Naive B cell (primary cell): Measurements from ENCODE around the gene CSTB. TPM values are rescaled to one million over a fixed set of nuclear protein-coding genes. Genes with fewer than 3 reads are reported as not detected.

ENCODE experiments used
- ATAC-seq, 2 donors: fragments of 150-1000 bp; cut with Tn5 transposase; 2 replicates each; pipeline ENCODE4 v1.10.0; 2021; ENCODE audit warnings: low read depth in 2 of 2, mild to moderate bottlenecking in 2 of 2, moderate library complexity in 2 of 2
- DNase-seq: peaks from one replicate; pipeline ENCODE4 v3.0.0; 2022
- H3K27ac Mint-ChIP-seq, 6 donors: one replicate each; pipeline ENCODE4 v1.8.0; 2020 to 2022; ENCODE audit warnings: mild to moderate bottlenecking in 6 of 6, mixed read lengths in 6 of 6, moderate library complexity in 5 of 6, inconsistent platforms in 2 of 6
- H3K27me3 Mint-ChIP-seq, 3 donors: one replicate each; pipeline ENCODE4 v1.8.0; 2021 to 2022; ENCODE audit warnings: mixed read lengths in 3 of 3, mild to moderate bottlenecking in 1 of 3
- H3K36me3 Mint-ChIP-seq, 2 donors: one replicate each; pipeline ENCODE4 v1.8.0; 2020 to 2022; ENCODE audit warnings: mixed read lengths in 2 of 2, inconsistent platforms in 1 of 2, mild to moderate bottlenecking in 1 of 2
- H3K4me1 Mint-ChIP-seq, 3 donors: one replicate each; pipeline ENCODE4 v1.8.0; 2020 to 2022; ENCODE audit warnings: mixed read lengths in 3 of 3, inconsistent platforms in 1 of 3, mild to moderate bottlenecking in 1 of 3, moderate library complexity in 1 of 3
- H3K4me3 Mint-ChIP-seq, 8 donors: one replicate each; pipeline ENCODE4 v1.8.0; 2020 to 2022; ENCODE audit warnings: mild to moderate bottlenecking in 8 of 8, mixed read lengths in 8 of 8, moderate library complexity in 8 of 8, inconsistent platforms in 2 of 8
- H3K9me3 Mint-ChIP-seq, 7 donors: one replicate each; pipeline ENCODE4 v1.8.0; 2020 to 2022; ENCODE audit warnings: mixed read lengths in 7 of 7, mild to moderate bottlenecking in 5 of 7, inconsistent platforms in 2 of 7, moderate library complexity in 1 of 7
- polyA plus RNA-seq, 6 donors: library from polyadenylated mRNA; unstranded; fragments of 300-500 nt; fragmentation: Illumina TruSeq; gene quantifications; one replicate each; pipeline ENCODE4 v1.2.3, GENCODE V29; 2021; ENCODE audit warnings: low read depth in 6 of 6

The CSTB gene
- polyA plus RNA-seq, 6 donors from 2014 or later = 25.1 to 75.7 (median 39.2) TPM

- Mint-ChIP-seq H3K27me3 (no peaks in the 10 kb centered on the region), H3K36me3 (peaks cover 7 to 13% of the 10 kb centered on the region in 2 donors), H3K9me3 (no peaks in the 10 kb centered on the region), H3K27ac (peak overlapping the region in 2 of 6 donors; percentile 26 to 45), H3K4me1 (peaks cover 23 to 36% (median 30%) of the 10 kb centered on the region in 3 donors), H3K4me3 (peak overlapping the region in 6 of 8 donors; percentile 65 to 92 (median 86))
- ATAC-seq = no peak
- DNase-seq = no peak
These were observed 1.8 kb upstream of the CSTB start for GRCh38 chr21:43777953-43778352.

- Mint-ChIP-seq H3K4me1 (peaks cover 30 to 38% (median 36%) of the 10 kb centered on the region in 3 donors), H3K36me3 (peaks cover 7 to 13% of the 10 kb centered on the region in 2 donors), H3K9me3 (peaks cover 0 to 2% (median 0%) of the 10 kb centered on the region in 7 donors), H3K27ac (peak overlapping the region in 2 of 6 donors; percentile 84 to 88), H3K27me3 (no peaks in the 10 kb centered on the region), H3K4me3 (peak overlapping the region; percentile 86 to 94 (median 92))
- no peak for ATAC-seq
- no peak for DNase-seq
These were observed 918 bp downstream of the CSTB start for GRCh38 chr21:43775190-43775589.

- peaks cover 0 to 2% (median 0%) of the 10 kb centered on the region in 7 donors for H3K9me3 Mint-ChIP-seq
- no peak overlapping the region for H3K27ac Mint-ChIP-seq
- DNase-seq (no peak), ATAC-seq (no peak)
- peaks cover 30 to 36% (median 35%) of the 10 kb centered on the region in 3 donors for H3K4me1 Mint-ChIP-seq
- peak overlapping the region in 5 of 8 donors; percentile 43 to 94 (median 91) for H3K4me3 Mint-ChIP-seq
- no peaks in the 10 kb centered on the region for H3K27me3 Mint-ChIP-seq
- peaks cover 7 to 13% of the 10 kb centered on the region in 2 donors for H3K36me3 Mint-ChIP-seq
These were observed 1.9 kb downstream of the CSTB start for GRCh38 chr21:43774163-43774562.

- no peak for DNase-seq
- no peak overlapping the region for H3K27ac Mint-ChIP-seq
- H3K4me1 Mint-ChIP-seq = peaks cover 24 to 26% (median 26%) of the 10 kb centered on the region in 3 donors
- peaks cover 0 to 6% (median 0%) of the 10 kb centered on the region in 3 donors for H3K27me3 Mint-ChIP-seq
- H3K9me3 Mint-ChIP-seq = peaks cover 0 to 2% (median 0%) of the 10 kb centered on the region in 7 donors
- ATAC-seq = no peak
- H3K36me3 Mint-ChIP-seq = peaks cover 7 to 13% of the 10 kb centered on the region in 2 donors
- H3K4me3 Mint-ChIP-seq = peak overlapping the region in 2 of 8 donors; percentile 18 to 44
These were observed 3.7 kb downstream of the CSTB start for GRCh38 chr21:43772425-43772821.

GRCh38 chr21:43771698-43772424, 4.2 kb downstream of the CSTB start:
- Mint-ChIP-seq H3K27ac (peak overlapping the region in 3 of 6 donors; percentile 64 to 84 (median 71)), H3K9me3 (peaks cover 0 to 2% (median 0%) of the 10 kb centered on the region in 7 donors), H3K4me1 (peaks cover 24 to 26% (median 25%) of the 10 kb centered on the region in 3 donors), H3K36me3 (peaks cover 7 to 13% of the 10 kb centered on the region in 2 donors), H3K27me3 (peaks cover 0 to 6% (median 0%) of the 10 kb centered on the region in 3 donors), H3K4me3 (peak overlapping the region in 1 of 8 donors; percentile 64)
- DNase-seq (no peak), ATAC-seq (no peak)

- peaks cover 0 to 2% (median 0%) of the 10 kb centered on the region in 7 donors for H3K9me3 Mint-ChIP-seq
- peak overlapping the region in 2 of 8 donors; percentile 21 to 64 for H3K4me3 Mint-ChIP-seq
- DNase-seq (no peak), ATAC-seq (no peak)
- H3K36me3 Mint-ChIP-seq = peaks cover 7 to 13% of the 10 kb centered on the region in 2 donors
- H3K27me3 Mint-ChIP-seq = peaks cover 0 to 6% (median 0%) of the 10 kb centered on the region in 3 donors
- H3K27ac Mint-ChIP-seq = peak overlapping the region in 2 of 6 donors; percentile 64 to 71
- H3K4me1 Mint-ChIP-seq = peaks cover 23 to 26% (median 24%) of the 10 kb centered on the region in 3 donors
These were observed 4.9 kb downstream of the CSTB start for GRCh38 chr21:43771199-43771675.

- peaks cover 0 to 6% (median 0%) of the 10 kb centered on the region in 3 donors for H3K27me3 Mint-ChIP-seq
- peaks cover 17 to 19% (median 18%) of the 10 kb centered on the region in 3 donors for H3K4me1 Mint-ChIP-seq
- no peak overlapping the region for H3K4me3 Mint-ChIP-seq
- no peak for ATAC-seq
- no peak overlapping the region for H3K27ac Mint-ChIP-seq
- peaks cover 7 to 13% of the 10 kb centered on the region in 2 donors for H3K36me3 Mint-ChIP-seq
- H3K9me3 Mint-ChIP-seq = peaks cover 0 to 2% (median 0%) of the 10 kb centered on the region in 7 donors
- DNase-seq = no peak
These were observed 5.9 kb downstream of the CSTB start for GRCh38 chr21:43770066-43770655.

GRCh38 chr21:43769325-43769958, 6.7 kb downstream of the CSTB start:
- H3K27me3 Mint-ChIP-seq = peaks cover 0 to 6% (median 0%) of the 10 kb centered on the region in 3 donors
- DNase-seq (no peak), ATAC-seq (no peak)
- H3K4me3 Mint-ChIP-seq = peak overlapping the region in 1 of 8 donors; percentile 11
- peaks cover 12 to 15% (median 13%) of the 10 kb centered on the region in 3 donors for H3K4me1 Mint-ChIP-seq
- H3K9me3 Mint-ChIP-seq = peaks cover 0 to 2% (median 0%) of the 10 kb centered on the region in 7 donors
- H3K27ac Mint-ChIP-seq = peak overlapping the region in 1 of 6 donors; percentile 72
- H3K36me3 Mint-ChIP-seq = peaks cover 7 to 13% of the 10 kb centered on the region in 2 donors

- DNase-seq (no peak), ATAC-seq (no peak)
- Mint-ChIP-seq H3K4me1 (peaks cover 6 to 11% (median 9%) of the 10 kb centered on the region in 3 donors), H3K27me3 (peaks cover 0 to 6% (median 0%) of the 10 kb centered on the region in 3 donors), H3K27ac (peak overlapping the region in 1 of 6 donors; percentile 91), H3K9me3 (peaks cover 0 to 2% (median 0%) of the 10 kb centered on the region in 7 donors), H3K4me3 (no peak overlapping the region), H3K36me3 (peaks cover 7 to 8% of the 10 kb centered on the region in 2 donors)
These were observed 7.3 kb downstream of the CSTB start for GRCh38 chr21:43768868-43769167.

- H3K4me1 Mint-ChIP-seq = peaks cover under 1 to 9% (median 8%) of the 10 kb centered on the region in 3 donors
- no peak overlapping the region for H3K4me3 Mint-ChIP-seq
- ATAC-seq = no peak
- H3K36me3 Mint-ChIP-seq = peaks cover 2% of the 10 kb centered on the region in 2 donors
- H3K27ac Mint-ChIP-seq = peak overlapping the region in 1 of 6 donors; percentile 91
- H3K9me3 Mint-ChIP-seq = peaks cover 0 to 2% (median 0%) of the 10 kb centered on the region in 7 donors
- DNase-seq = no peak
- H3K27me3 Mint-ChIP-seq = peaks cover 0 to 6% (median 0%) of the 10 kb centered on the region in 3 donors
These were observed 7.9 kb downstream of the CSTB start for GRCh38 chr21:43767984-43768867.

- Mint-ChIP-seq H3K27me3 (peaks cover 0 to 6% (median 0%) of the 10 kb centered on the region in 3 donors), H3K4me1 (peaks cover 0 to 8% (median 8%) of the 10 kb centered on the region in 3 donors), H3K4me3 (peak overlapping the region in 1 of 8 donors; percentile 60), H3K27ac (no peak overlapping the region), H3K36me3 (no peaks in the 10 kb centered on the region), H3K9me3 (peaks cover 0 to 2% (median 0%) of the 10 kb centered on the region in 7 donors)
- ATAC-seq = no peak
- no peak for DNase-seq
These were observed 8.6 kb downstream of the CSTB start for GRCh38 chr21:43767498-43767983.
